HG02870 (cell line): ENCODE data around the gene GNG8.
A peak's percentile ranks its signal among the peaks of the same experiment; 100 is the strongest.

Source experiments
- ATAC-seq: cut with Tn5 transposase; IDR thresholded peaks from one replicate; pipeline ENCODE4 v1.9.1; 2021; ENCODE audit warnings: mild to moderate bottlenecking, moderate library complexity; ENCODE audit not compliant: unreplicated experiment

GNG8 gene

GRCh38 chr19:46604781-46605355 is 31.1 kb downstream of the GNG8 start:
- no peak for ATAC-seq

GRCh38 chr19:46603752-46604231 is 32.2 kb downstream of the GNG8 start:
- ATAC-seq: no peak

GRCh38 chr19:46603195-46603637 is 32.8 kb downstream of the GNG8 start:
- no peak for ATAC-seq

- ATAC-seq: no peak
Measured at GRCh38 chr19:46602392-46603194, 33.4 kb downstream of the GNG8 start.

GRCh38 chr19:46601318-46602224 is 34.4 kb downstream of the GNG8 start, which contains the start of gene CALM3:
TSS of gene CALM3 (plus strand) at chr19:46601330. CDS start at chr19:46601435, 105 bp downstream.
- no peak for ATAC-seq

GRCh38 chr19:46600384-46601317 is 35.4 kb downstream of the GNG8 start:
- ATAC-seq: peak; percentile 80

- no peak for ATAC-seq
Measured at GRCh38 chr19:46599716-46600373, 36.2 kb downstream of the GNG8 start.

GRCh38 chr19:46598372-46598917 is 37.6 kb downstream of the GNG8 start:
- ATAC-seq: no peak

- ATAC-seq: no peak
Measured at GRCh38 chr19:46596008-46596407, 40.0 kb downstream of the GNG8 start.

- ATAC-seq: no peak
Measured at GRCh38 chr19:46591870-46592269, 44.1 kb downstream of the GNG8 start.

- no peak for ATAC-seq
Measured at GRCh38 chr19:46591254-46591653, 44.7 kb downstream of the GNG8 start.

GRCh38 chr19:46587861-46588260 is 48.1 kb downstream of the GNG8 start:
- no peak for ATAC-seq

- ATAC-seq: no peak
Measured at GRCh38 chr19:46586294-46586693, 49.7 kb downstream of the GNG8 start.

- no peak for ATAC-seq
Measured at GRCh38 chr19:46585539-46585938, 50.5 kb downstream of the GNG8 start.
